Measurements from ENCODE around the gene YIF1B. TPM values are rescaled to one million over a fixed set of nuclear protein-coding genes. Genes with fewer than 3 reads are reported as not detected.

Gene YIF1B
- total RNA-seq, 1 donor = 59.8 TPM

GRCh38 chr19:38331728-38332127 is 16.0 kb upstream of the YIF1B start:
- DNase-seq (ENCODE audit: low read depth) = no peak
- TF ChIP-seq, protein P1, sequence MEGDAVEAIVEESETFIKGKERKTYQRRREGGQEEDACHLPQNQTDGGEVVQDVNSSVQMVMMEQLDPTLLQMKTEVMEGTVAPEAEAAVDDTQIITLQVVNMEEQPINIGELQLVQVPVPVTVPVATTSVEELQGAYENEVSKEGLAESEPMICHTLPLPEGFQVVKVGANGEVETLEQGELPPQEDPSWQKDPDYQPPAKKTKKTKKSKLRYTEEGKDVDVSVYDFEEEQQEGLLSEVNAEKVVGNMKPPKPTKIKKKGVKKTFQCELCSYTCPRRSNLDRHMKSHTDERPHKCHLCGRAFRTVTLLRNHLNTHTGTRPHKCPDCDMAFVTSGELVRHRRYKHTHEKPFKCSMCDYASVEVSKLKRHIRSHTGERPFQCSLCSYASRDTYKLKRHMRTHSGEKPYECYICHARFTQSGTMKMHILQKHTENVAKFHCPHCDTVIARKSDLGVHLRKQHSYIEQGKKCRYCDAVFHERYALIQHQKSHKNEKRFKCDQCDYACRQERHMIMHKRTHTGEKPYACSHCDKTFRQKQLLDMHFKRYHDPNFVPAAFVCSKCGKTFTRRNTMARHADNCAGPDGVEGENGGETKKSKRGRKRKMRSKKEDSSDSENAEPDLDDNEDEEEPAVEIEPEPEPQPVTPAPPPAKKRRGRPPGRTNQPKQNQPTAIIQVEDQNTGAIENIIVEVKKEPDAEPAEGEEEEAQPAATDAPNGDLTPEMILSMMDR (IDR thresholded peaks at IDR 0.05; ENCODE audit: insufficient read depth, low read length) = no peak
- no peak overlapping the region for H3K4me3 ChIP-seq (ENCODE audit: low read depth, low read length)

GRCh38 chr19:38329651-38330050 is 13.9 kb upstream of the YIF1B start:
- TF ChIP-seq, protein P1 (IDR thresholded peaks at IDR 0.05; ENCODE audit: insufficient read depth, low read length) = no peak
- no peak overlapping the region for H3K4me3 ChIP-seq (ENCODE audit: low read depth, low read length)
- no peak for DNase-seq (ENCODE audit: low read depth)

DNA sequence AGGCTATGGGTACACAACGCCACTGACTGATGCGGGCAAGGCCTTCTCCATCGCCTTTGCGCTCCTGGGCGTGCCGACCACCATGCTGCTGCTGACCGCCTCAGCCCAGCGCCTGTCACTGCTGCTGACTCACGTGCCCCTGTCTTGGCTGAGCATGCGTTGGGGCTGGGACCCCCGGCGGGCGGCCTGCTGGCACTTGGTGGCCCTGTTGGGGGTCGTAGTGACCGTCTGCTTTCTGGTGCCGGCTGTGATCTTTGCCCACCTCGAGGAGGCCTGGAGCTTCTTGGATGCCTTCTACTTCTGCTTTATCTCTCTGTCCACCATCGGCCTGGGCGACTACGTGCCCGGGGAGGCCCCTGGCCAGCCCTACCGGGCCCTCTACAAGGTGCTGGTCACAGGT is 10.8 kb upstream of the YIF1B start:
- no peak overlapping the region for H3K4me3 ChIP-seq (ENCODE audit: low read depth, low read length)
- TF ChIP-seq, protein P1 (IDR thresholded peaks at IDR 0.05; ENCODE audit: insufficient read depth, low read length) = no peak
- DNase-seq (ENCODE audit: low read depth) = no peak

- no peak overlapping the region for H3K4me3 ChIP-seq (ENCODE audit: low read depth, low read length)
- no peak for DNase-seq (ENCODE audit: low read depth)
- TF ChIP-seq, protein P1 (IDR thresholded peaks at IDR 0.05; ENCODE audit: insufficient read depth, low read length) = no peak
Measured at GRCh38 chr19:38324431-38324830, 8.7 kb upstream of the YIF1B start.

DNA sequence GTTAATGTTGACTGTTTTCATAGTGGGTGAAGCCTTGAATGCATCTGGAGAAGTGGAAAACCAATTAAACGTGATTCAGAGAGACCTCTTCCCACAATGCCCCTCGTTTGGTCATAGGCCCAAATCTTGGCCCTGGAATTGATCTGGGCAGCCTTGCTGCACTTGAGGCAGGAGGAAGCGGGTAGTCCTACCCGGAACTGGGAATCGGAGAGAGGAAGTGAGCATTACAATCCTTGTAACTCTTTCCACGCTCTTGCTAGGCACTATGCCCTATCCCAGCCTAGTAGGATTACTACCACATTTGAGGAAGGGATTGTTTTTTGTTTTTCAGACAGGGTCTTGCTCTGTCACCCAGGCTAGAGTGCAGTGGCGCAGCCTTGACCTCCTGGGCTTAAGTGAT is 7.5 kb upstream of the YIF1B start:
- TF ChIP-seq, protein P1 (IDR thresholded peaks at IDR 0.05; ENCODE audit: insufficient read depth, low read length) = no peak
- H3K4me3 ChIP-seq (ENCODE audit: low read depth, low read length) = no peak overlapping the region
- DNase-seq (ENCODE audit: low read depth) = no peak

DNA sequence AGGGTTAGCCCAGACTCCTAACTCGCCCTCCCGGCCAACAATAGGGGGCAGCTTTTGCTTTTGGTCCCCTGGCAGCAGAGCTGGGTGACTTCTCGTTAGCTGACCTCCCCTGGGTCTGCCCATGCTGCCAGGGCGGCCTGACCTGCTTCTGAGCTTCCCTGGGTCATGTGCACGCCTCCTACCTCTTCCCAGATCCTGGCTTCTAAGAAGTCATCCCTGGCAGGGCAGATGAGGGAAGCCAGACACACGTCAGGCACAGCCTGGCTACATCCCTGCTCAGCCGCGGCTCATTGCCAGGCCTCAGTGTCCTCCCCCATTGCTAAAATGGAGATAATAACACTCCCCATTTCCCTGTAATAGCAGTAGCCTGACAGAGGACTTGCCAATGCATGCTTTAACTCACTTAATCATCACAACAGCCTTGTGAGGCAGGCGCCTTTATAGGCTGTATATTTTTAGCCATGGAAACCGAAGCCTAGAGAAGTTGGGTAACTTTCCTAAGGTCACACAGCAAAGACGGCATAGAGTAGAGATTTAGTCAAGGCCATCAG is 6.0 kb upstream of the YIF1B start:
- DNase-seq (ENCODE audit: low read depth) = peak; percentile 90
- peak overlapping the region; percentile 75 for H3K4me3 ChIP-seq (ENCODE audit: low read depth, low read length)
- TF ChIP-seq, protein P1 (IDR thresholded peaks at IDR 0.05; ENCODE audit: insufficient read depth, low read length) = no peak

GRCh38 chr19:38320969-38321339 is 5.2 kb upstream of the YIF1B start:
- no peak for DNase-seq (ENCODE audit: low read depth)
- TF ChIP-seq, protein P1 (IDR thresholded peaks at IDR 0.05; ENCODE audit: insufficient read depth, low read length) = no peak
- peak overlapping the region; percentile 75 for H3K4me3 ChIP-seq (ENCODE audit: low read depth, low read length)
